ENCODE results near the gene DMD.
"Not testable (repeated sequence)": the region's sequence is repeated elsewhere in the genome, so short reads cannot be mapped to it uniquely, and the experiment has no call there.

DMD gene

DNA sequence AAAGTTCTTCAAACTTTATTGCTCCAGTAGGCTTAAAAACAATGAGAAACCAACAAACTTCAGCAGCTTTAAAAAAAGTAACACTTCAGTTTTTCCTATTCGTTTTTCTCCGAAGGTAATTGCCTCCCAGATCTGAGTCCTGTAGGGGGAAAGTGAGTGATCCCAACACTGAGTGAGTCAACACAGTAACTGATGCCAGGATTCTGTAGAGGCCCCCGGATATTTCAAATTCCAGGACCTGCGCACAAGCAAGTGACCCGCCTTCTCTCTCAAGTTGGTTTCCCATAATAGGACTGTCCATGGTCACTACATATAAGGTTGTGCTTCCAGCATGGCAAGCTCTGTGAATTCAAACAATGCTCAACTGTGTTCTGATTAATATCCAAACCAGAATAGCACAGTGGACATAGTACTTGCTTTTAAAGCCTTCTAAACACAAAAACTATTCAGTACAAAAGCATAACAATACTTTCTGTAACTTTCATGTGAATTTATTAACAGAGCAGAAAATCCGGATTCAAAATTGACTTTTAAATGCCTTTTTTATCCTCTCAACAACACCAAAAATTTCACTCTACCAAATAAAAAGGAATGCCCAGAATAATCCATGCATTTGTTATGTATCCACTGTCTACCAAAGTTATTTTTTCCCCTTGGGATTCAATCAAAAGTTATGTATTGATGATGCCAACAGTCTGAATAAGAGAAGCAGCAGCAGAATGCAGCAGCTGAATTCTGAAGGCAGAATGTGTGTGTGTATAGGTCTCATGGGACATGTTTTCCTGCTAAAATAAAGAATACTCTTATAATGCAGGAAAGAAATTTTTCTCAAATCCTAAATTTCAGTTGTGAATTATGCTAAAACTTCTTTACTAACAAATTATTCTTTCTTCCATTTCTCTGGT, at the start of gene DMD:
DMD (minus strand) TSS at position 194 of the 905 bp plus-strand sequence. CDS start 237 bp downstream, outside the sequence.
- Mint-ChIP-seq H3K36me3 (no peaks in the 10 kb centered on the region), H3K27me3 (no peaks in the 10 kb centered on the region), H3K9me3 (no peaks in the 10 kb centered on the region), H3K27ac (no peak within 1 kb of the TSS), H3K4me3 (no peak within 1 kb of the TSS), H3K4me1 (no peaks in the 10 kb centered on the region)
- ATAC-seq = no peak

DNA sequence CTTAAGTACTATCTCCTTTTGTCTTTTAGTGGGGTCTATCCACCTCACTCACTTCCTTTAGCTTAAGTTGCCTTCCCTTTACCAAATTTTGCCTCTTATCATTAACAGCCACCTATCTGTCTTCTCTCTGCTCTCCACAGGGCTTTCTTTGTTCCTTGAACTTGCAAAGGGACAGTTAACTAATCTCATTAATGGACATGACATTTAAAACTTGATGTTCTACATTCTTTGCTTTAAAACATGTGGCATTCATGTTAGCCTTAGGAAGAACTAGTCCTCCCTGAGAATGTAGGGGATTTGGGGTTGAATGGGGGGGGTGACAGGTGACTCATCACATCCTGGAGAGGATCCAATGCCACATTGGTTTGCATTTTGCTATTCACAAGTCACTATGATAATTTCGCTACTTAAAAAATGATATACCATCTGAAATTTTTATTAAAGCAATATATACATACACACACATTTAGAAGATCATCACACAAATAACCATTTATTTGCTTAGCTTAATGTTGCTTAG, 41.0 kb upstream of the DMD start:
- ATAC-seq = no peak
- no peaks in the 10 kb centered on the region for H3K4me1 Mint-ChIP-seq
- no peak overlapping the region for H3K4me3 Mint-ChIP-seq
- no peaks in the 10 kb centered on the region for H3K36me3 Mint-ChIP-seq
- no peak overlapping the region for H3K27ac Mint-ChIP-seq
- H3K27me3 Mint-ChIP-seq = no peaks in the 10 kb centered on the region
- H3K9me3 Mint-ChIP-seq = no peaks in the 10 kb centered on the region

DNA sequence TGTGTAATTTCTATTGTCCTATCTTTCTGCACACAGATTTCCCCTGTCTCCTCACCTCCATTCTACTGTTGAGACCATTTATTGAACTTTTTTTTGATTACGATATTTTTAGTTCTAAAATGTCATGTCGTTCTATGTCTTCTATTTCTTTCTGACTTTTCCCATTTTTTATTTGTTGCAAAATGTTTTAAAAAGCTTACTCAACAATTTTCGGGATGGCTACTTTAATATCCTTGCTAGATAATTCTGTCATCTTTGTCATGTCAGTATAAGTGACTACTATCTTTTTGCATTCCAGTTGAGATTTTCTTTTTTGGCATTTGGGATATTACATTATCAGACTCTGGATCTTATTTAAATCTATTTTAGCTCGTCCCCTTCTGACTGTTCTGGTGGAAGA, 7.5 kb upstream of the DMD start:
- no peaks in the 10 kb centered on the region for H3K27me3 Mint-ChIP-seq
- no peak for ATAC-seq
- no peak overlapping the region for H3K27ac Mint-ChIP-seq
- H3K36me3 Mint-ChIP-seq = no peaks in the 10 kb centered on the region
- no peaks in the 10 kb centered on the region for H3K9me3 Mint-ChIP-seq
- H3K4me3 Mint-ChIP-seq = no peak overlapping the region
- no peaks in the 10 kb centered on the region for H3K4me1 Mint-ChIP-seq

DNA sequence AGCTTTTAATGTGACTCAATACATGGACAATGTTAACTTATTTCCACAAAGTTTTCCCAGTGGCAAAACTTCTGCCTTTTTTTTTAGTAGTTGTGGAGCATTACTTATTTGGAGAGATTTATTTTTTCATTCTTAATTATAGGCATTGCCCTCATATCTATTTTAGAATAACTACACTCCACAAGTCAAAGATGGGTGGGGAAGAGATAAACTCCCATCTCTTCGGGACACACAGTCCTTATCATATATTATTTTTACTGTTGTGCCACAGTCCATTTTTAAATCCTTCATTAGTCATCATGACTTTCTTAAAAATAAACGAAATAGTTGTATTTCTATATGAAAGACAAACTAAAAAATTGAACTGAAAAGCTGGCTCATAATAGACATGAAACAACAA, 1.2 kb downstream of the DMD start:
- ATAC-seq = no peak
- no peak overlapping the region for H3K4me3 Mint-ChIP-seq
- H3K9me3 Mint-ChIP-seq = no peaks in the 10 kb centered on the region
- no peaks in the 10 kb centered on the region for H3K27me3 Mint-ChIP-seq
- H3K4me1 Mint-ChIP-seq = no peaks in the 10 kb centered on the region
- H3K27ac Mint-ChIP-seq = no peak overlapping the region
- no peaks in the 10 kb centered on the region for H3K36me3 Mint-ChIP-seq

DNA sequence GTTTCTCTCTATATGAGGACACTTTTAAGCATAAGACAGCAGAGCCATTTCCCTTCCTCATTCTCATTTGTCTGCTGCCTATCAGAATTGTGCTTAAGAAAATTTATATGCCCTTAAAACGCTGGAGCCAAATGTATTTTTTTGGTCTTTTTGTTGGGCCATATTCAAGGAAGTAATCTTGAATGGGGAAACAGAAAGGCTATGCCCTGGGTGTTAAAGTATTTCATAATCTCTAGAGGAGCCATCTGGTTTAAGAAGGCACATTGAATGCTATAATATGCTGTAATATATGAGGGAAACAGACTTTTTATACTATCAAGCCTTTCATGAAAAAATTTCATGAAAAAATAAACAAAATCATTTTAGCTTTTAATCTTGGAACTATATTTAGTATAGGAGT, 4.3 kb downstream of the DMD start:
- ATAC-seq = no peak
- H3K27me3 Mint-ChIP-seq = no peaks in the 10 kb centered on the region

DNA sequence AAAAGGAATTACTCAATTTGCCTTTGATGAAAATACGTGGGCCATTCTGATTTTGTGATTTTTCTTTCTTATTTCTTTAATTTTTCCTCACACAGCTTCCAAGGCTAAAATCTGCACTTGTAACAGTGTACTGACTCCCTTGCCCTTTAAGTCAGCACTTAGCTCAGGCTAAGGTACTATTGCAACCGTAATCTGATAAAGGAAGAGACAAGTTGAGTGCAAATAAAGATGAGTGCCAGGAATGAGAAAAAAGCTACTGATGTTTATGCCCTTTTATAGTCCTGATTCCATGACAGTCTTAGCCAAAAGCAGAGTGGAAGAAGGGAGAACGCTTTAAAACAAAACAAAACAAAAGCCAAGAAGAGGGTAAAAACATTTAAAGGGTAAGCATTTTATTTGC, 6.0 kb downstream of the DMD start:
- Mint-ChIP-seq H3K27me3 (no peaks in the 10 kb centered on the region), H3K9me3 (no peaks in the 10 kb centered on the region), H3K36me3 (no peaks in the 10 kb centered on the region), H3K27ac (no peak overlapping the region), H3K4me3 (no peak overlapping the region), H3K4me1 (no peaks in the 10 kb centered on the region)
- no peak for ATAC-seq

More for the DNA sequence above, 4.3 kb downstream of the DMD start:
- Mint-ChIP-seq H3K36me3 (no peaks in the 10 kb centered on the region), H3K4me3 (no peak overlapping the region), H3K4me1 (no peaks in the 10 kb centered on the region), H3K9me3 (no peaks in the 10 kb centered on the region), H3K27ac (no peak overlapping the region)

DNA sequence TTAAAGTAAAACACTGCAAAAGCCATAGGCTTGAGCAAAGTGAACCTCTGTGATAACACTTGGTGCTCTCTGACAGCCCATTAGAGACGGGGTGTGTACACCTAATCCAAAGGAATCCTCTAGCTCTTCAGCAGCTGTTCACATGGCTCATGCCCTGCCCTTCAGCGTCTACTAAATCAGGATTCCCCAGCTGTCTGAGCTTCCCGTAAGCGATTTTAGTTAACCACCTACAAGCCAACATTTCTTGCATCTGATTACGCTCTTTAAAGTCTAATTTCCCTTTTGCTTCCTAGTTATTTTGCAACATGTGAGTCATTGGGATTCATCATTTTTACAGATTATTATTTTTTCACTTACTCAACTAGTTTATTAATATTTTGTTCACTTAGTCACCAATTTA, 6.5 kb downstream of the DMD start:
- H3K27me3 Mint-ChIP-seq = no peaks in the 10 kb centered on the region
- H3K4me1 Mint-ChIP-seq = no peaks in the 10 kb centered on the region
- no peak overlapping the region for H3K4me3 Mint-ChIP-seq
- no peaks in the 10 kb centered on the region for H3K36me3 Mint-ChIP-seq
- H3K27ac Mint-ChIP-seq = no peak overlapping the region
- H3K9me3 Mint-ChIP-seq = no peaks in the 10 kb centered on the region
- no peak for ATAC-seq

DNA sequence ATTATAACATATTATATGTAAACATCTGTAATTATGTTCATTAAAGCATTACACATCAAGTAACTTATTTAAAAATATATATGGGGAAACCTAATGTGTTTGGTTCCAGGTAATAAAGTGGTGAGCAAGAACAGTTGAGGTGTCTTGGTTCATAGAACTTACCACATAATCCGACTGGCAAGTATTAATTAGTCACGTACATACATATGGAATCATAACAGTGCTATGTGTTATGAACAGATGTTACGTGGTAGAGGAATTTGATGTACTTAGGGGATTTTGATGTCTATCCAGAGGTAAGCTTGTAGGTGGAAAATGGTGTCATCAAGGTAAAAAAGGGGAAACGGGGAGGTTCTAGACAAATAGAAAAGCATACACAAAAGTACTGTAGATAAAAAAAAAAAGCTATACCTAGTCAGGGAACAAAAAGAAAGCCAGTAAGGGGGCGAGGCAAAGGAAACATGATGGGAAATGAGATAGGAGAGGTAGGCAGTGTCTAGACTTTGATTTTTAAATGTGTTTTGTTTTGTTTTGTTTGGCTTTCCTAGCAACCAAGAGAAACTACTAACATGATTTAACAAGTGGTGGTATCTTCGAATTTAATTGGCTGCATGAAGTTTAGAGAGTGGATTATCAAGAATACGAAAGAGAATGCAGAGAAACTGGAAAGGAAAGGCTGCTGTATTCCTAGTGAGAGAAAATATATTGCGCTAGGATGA, 12.6 kb downstream of the DMD start:
- Mint-ChIP-seq H3K9me3 (peaks cover 7% of the 10 kb centered on the region), H3K4me3 (no peak overlapping the region), H3K27me3 (no peaks in the 10 kb centered on the region), H3K4me1 (no peaks in the 10 kb centered on the region), H3K27ac (no peak overlapping the region), H3K36me3 (no peaks in the 10 kb centered on the region)
- no peak for ATAC-seq

DNA sequence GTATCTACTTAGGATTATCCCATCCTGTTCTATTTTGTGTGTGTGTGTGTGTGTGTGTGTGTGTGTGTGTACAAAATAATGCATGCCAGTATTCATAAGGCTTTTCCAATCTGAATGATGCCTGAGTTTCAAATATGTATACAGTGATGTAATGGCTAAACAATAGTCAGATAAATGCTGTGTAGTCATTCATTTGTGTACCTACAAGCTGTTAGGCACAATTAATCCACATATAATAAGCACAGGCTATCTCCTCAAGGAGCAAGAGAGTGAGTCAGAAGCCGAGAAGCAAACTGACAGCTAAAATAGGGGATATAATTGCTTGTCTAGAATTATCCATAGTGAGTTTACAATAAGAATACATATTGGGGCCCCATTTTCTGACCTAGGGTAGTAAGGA, 15.7 kb downstream of the DMD start:
- Mint-ChIP-seq H3K27ac (no peak overlapping the region), H3K4me3 (no peak overlapping the region), H3K9me3 (peaks cover 7% of the 10 kb centered on the region), H3K4me1 (no peaks in the 10 kb centered on the region), H3K27me3 (no peaks in the 10 kb centered on the region), H3K36me3 (no peaks in the 10 kb centered on the region)
- ATAC-seq = no peak

DNA sequence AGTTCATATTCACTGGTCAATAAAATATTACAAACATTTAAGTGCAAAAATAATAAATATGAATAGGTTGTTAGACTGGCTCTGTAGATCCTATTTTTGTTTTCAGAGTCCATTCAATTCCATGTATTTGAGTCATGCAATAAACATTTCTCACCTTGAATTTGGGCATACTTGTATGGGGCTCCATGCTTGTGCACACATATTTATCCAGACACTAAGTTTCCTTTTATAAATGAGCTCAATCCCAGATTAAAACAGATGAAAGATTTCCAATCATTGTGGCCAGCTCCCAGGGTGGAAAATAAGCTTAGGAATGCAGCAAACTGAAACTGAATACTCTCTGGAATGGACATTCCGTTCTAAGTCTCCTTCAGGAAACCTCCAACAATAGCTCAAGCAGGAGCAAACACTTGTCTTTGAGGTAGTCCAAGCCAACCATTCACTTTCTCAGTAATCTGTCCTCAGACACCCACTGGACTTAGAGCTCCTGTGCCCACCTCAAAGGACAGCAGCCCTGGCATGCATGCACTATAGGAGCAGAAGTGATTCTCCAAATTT, 16.4 kb downstream of the DMD start:
- Mint-ChIP-seq H3K27me3 (no peaks in the 10 kb centered on the region), H3K4me3 (no peak overlapping the region), H3K36me3 (no peaks in the 10 kb centered on the region), H3K4me1 (no peaks in the 10 kb centered on the region), H3K9me3 (peaks cover 7% of the 10 kb centered on the region), H3K27ac (no peak overlapping the region)
- ATAC-seq = no peak

DNA sequence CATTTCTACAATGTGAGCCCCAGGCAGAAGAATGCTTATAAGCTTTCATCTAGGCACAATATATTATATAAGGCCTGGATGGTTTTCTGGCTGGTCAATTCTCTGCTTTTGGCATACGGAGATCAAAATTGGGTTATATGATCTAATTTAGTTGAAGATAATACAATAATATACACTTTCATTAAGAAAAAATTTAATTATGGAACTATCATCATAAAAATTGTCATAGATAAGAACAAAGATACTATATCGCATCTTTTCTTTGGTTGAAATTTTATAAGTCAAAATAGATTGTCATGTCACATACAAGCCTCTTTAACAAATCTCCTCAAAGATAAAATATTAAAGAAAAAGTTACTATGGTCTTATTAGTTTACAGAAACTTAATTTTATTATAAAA, 17.1 kb downstream of the DMD start:
- no peak for ATAC-seq
- Mint-ChIP-seq H3K4me1 (no peaks in the 10 kb centered on the region), H3K36me3 (no peaks in the 10 kb centered on the region), H3K9me3 (peaks cover 4% of the 10 kb centered on the region), H3K27me3 (no peaks in the 10 kb centered on the region), H3K27ac (no peak overlapping the region), H3K4me3 (no peak overlapping the region)

DNA sequence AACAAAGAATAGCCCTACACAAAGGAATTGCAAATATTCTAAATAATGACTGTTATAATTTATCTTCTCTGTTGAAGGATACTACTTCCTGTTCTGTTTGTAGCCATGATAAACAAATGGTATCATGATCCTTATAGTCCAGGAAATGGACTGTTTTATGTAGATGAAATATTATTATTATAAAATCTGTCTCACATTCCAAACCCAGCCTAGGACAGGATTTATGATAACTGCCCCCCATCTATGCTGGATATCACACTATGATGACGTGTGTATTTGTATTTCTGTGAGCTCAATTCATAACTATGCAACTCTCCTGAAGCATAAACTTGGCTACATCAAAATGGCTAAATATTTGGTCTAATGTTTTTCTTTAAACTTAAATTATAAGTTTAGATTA, 21.3 kb downstream of the DMD start:
- Mint-ChIP-seq H3K36me3 (no peaks in the 10 kb centered on the region), H3K9me3 (no peaks in the 10 kb centered on the region), H3K4me3 (no peak overlapping the region), H3K27ac (no peak overlapping the region), H3K4me1 (no peaks in the 10 kb centered on the region), H3K27me3 (no peaks in the 10 kb centered on the region)
- ATAC-seq = no peak

DNA sequence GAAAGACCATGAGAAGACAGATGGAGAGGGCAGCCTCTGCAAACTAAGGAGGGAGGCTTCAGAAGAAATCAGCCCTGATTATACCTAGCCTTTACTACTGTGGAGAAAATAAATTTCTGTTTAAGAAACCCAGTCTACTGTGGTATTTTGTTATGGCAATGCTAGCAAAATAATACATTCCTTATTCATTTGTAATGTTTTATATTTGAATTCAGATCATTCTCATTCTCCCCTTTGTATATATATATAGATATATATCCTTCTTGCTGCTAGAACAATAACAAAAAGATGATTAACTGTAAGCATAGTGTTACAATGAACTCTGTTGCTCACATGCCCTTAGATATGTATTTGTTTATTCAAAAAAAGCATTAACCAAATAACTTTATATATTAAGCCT, 22.5 kb downstream of the DMD start:
- H3K27ac Mint-ChIP-seq = no peak overlapping the region
- H3K4me3 Mint-ChIP-seq = no peak overlapping the region
- no peaks in the 10 kb centered on the region for H3K27me3 Mint-ChIP-seq
- ATAC-seq = no peak
- no peaks in the 10 kb centered on the region for H3K9me3 Mint-ChIP-seq
- H3K36me3 Mint-ChIP-seq = no peaks in the 10 kb centered on the region
- no peaks in the 10 kb centered on the region for H3K4me1 Mint-ChIP-seq

DNA sequence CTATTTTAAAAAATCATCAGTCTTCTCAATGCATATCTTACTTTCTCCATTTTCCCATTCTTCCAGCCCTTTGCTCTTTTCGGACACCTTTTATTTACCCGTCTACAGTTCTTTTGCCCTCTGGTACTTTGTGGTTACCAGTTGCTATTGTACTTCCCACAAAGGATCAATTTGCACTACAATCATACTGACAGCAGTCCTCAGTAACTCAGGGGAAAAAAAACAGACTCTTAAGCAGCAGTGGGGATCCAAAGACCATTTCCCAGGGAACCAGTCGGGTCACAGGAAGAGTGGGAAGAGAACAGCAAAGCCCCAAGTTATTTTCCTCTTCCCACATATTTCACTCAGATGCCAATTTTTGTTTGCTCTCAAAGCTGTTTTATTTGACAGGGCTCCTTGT, 23.1 kb downstream of the DMD start:
- Mint-ChIP-seq H3K27ac (no peak overlapping the region), H3K9me3 (no peaks in the 10 kb centered on the region), H3K27me3 (no peaks in the 10 kb centered on the region), H3K4me3 (no peak overlapping the region), H3K4me1 (no peaks in the 10 kb centered on the region), H3K36me3 (no peaks in the 10 kb centered on the region)
- ATAC-seq = no peak

DNA sequence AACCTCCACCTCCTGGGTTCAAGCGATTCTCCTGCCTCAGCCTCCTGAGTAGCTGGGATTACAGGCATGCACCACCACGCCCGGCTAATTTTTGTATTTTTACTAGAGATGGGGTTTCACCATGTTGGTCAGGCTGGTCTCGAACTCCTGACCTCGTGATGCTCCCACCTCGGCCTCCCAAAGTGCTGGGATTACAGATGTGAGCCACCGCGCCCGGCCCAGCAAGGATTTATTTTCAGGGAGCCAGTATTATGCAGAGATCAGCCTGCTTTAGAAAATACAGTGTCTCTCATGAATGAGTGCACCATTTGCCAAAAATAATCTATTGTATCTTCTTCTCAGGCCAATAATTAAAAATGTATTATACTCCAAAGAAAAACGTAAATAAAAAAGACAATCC, 26.5 kb downstream of the DMD start:
- H3K36me3 Mint-ChIP-seq, H3K27me3 Mint-ChIP-seq, H3K4me3 Mint-ChIP-seq, ATAC-seq, H3K27ac Mint-ChIP-seq, H3K9me3 Mint-ChIP-seq, H3K4me1 Mint-ChIP-seq: not testable (repeated sequence)
